ENCODE measurements around the gene SPDYE2B.
"Not testable (repeated sequence)": the region's sequence is repeated elsewhere in the genome, so short reads cannot be mapped to it uniquely, and the experiment has no call there.

DNA sequence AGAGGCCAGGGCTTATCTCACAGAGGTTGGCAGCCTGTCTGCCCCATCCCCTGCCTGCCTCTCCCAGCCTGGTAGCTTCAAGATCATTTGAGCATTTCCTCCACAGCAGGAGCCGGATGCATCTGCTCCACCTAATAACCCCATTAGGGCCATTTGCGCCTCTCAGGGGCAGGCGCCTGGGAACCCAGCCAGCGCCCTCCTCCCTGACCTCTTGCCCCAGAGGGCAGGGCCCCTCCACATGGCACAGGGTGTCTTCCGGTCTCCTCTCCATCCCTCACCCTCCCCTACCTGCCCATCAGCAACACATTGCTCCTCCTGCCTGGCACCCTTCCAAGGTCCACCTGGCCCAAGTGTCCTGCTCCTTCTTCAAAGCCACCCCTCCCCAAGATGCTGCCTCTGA, 14.8 kb upstream of the SPDYE2B start:
- TF ChIP-seq POLR2AphosphoS5 (IDR thresholded peaks at IDR 0.05; ENCODE audit: low read depth, low read length); POLR2A (IDR thresholded peaks at IDR 0.05; ENCODE audit: low read depth, low read length); TAF1 (IDR thresholded peaks at IDR 0.05; ENCODE audit: borderline replicate concordance, low read depth, low read length): not testable (repeated sequence)
